GM12878 (cell line): ENCODE data around the gene SIRT3. TPM values are rescaled to one million over a fixed set of nuclear protein-coding genes. Genes with fewer than 3 reads are reported as not detected.

Source experiments
- ATAC-seq: fragments of 200-7000 bp; cut with Tn5 transposase; 3 replicates; pipeline ENCODE4 v1.9.1; 2020; ENCODE audit warnings: mild to moderate bottlenecking, moderate library complexity
- BruUV-seq: library from RNA; stranded (reverse); fragments of 400-500 nt; replicated peaks from 2 replicates; lab custom pipeline; 2021; lab: Mats Ljungman, UMichigan
- CTCF ChIA-PET: fragments of 300-600 bp; sonication (Branson Sonifier 250); formaldehyde crosslinking; extraction: SDS; loops from one replicate; lab custom pipeline; 2021; ENCODE audit warnings: inconsistent platforms; lab: Yijun Ruan, JAX
- POLR2A ChIA-PET: fragments of 350-600 bp; formaldehyde crosslinking; extraction: SDS; loops from one replicate; lab custom pipeline; 2021; ENCODE audit warnings: inconsistent platforms; lab: Charles Lee
- RAD21 ChIA-PET: fragments of 300-600 bp; sonication (Branson Sonifier 250); formaldehyde crosslinking; loops from one replicate; lab custom pipeline; 2023; ENCODE audit warnings: antibody characterized with exemption; ENCODE audit not compliant: unreplicated experiment; lab: Charles Lee
- SMC1A ChIA-PET: fragments of 300-600 bp; sonication (Branson Sonifier 250); formaldehyde crosslinking; loops from one replicate; lab custom pipeline; 2023; ENCODE audit not compliant: unreplicated experiment, uncharacterized antibody; lab: Charles Lee
- DNase-seq: peaks from one replicate; pipeline ENCODE4 v3.0.0-alpha.2; 2011; ENCODE audit warnings: low read depth, low spot score
- FAIRE-seq: peaks from 3 replicates; lab custom pipeline; 2011; peaks lifted over from hg19 to GRCh38; lab: Jason Lieb, UNC
- H2AFZ ChIP-seq: 2 replicates; pipeline ENCODE4 v1.6.0; 2011; ENCODE audit warnings: low read depth, low read length, control low read depth; ENCODE audit not compliant: control insufficient read depth
- H3K27ac ChIP-seq: 2 replicates; pipeline ENCODE4 v1.5.1; 2011; ENCODE audit warnings: control low read depth; ENCODE audit not compliant: control insufficient read depth, insufficient read depth
- H3K27me3 ChIP-seq, 2 experiments: replicated peaks in 1 of 2; 2 replicates each; pipeline versions ENCODE4 v1.6.0 to v1.6.1; 2011; ENCODE audit warnings: low read length in 1 of 2; ENCODE audit not compliant: control insufficient read depth in 2 of 2, insufficient read depth in 2 of 2
- H3K36me3 ChIP-seq, 2 experiments: 2 replicates each; pipeline ENCODE4 v1.5.1; 2011; ENCODE audit warnings: low read length in 1 of 2; ENCODE audit not compliant: control insufficient read depth in 2 of 2, insufficient read depth in 2 of 2
- H3K4me1 ChIP-seq: 2 replicates; pipeline ENCODE4 v1.6.1; 2011; ENCODE audit warnings: mild to moderate bottlenecking, low read length, moderate library complexity, mixed read lengths; ENCODE audit not compliant: control insufficient read depth, insufficient read depth
- H3K4me2 ChIP-seq: 2 replicates; pipeline ENCODE4 v1.6.0; 2011; ENCODE audit warnings: control low read depth; ENCODE audit not compliant: control insufficient read depth, insufficient read depth
- H3K4me3 ChIP-seq: fragments of 200-600 bp; sonication (generic); 2 replicates; pipeline ENCODE4 v1.5.1; 2016
- H3K79me2 ChIP-seq: 2 replicates; pipeline ENCODE4 v1.6.0; 2011; ENCODE audit warnings: low read length; ENCODE audit not compliant: control insufficient read depth, insufficient read depth
- H3K9ac ChIP-seq: 2 replicates; pipeline ENCODE4 v1.8.0; 2011; ENCODE audit warnings: low read length, control low read depth, mixed read lengths; ENCODE audit not compliant: control insufficient read depth, insufficient read depth
- H3K9me3 ChIP-seq: replicated peaks from 3 replicates; pipeline ENCODE4 v1.5.1; 2011; ENCODE audit warnings: mild to moderate bottlenecking, low read length; ENCODE audit not compliant: control insufficient read depth, insufficient read depth
- H4K20me1 ChIP-seq: 2 replicates; pipeline ENCODE4 v1.6.0; 2011; ENCODE audit not compliant: control insufficient read depth, insufficient read depth
- ATF3 ChIP-seq: IDR thresholded peaks from 2 replicates; pipeline ENCODE4 v1.6.1; 2011; ENCODE audit warnings: low read depth, mild to moderate bottlenecking, low read length, moderate library complexity, borderline replicate concordance; ENCODE audit errors: extremely low read depth
- CREB1 ChIP-seq: IDR thresholded peaks from 2 replicates; pipeline ENCODE4 v1.6.1; 2012; ENCODE audit warnings: low read depth, mild to moderate bottlenecking, inconsistent platforms
- CREM ChIP-seq: IDR thresholded peaks from 2 replicates; pipeline ENCODE4 v1.6.1; 2014; ENCODE audit warnings: antibody characterized with exemption, low read depth
- CTCF ChIP-seq, 3 experiments: IDR thresholded peaks in 2 of 3; conservative IDR thresholded peaks in 1 of 3; 2 replicates each; pipeline ENCODE4 v1.5.1; 2011; ENCODE audit warnings: low read depth in 3 of 3, low read length in 3 of 3, mild to moderate bottlenecking in 3 of 3, control low read depth in 2 of 3, moderate library complexity in 2 of 3, inconsistent platforms in 1 of 3, mixed read lengths in 1 of 3; ENCODE audit not compliant: control insufficient read depth in 2 of 3, insufficient read depth in 1 of 3; ENCODE audit errors: extremely low read depth in 1 of 3
- EZH2 ChIP-seq: IDR thresholded peaks from 2 replicates; pipeline ENCODE4 v1.6.1; 2012; ENCODE audit warnings: low read depth, mild to moderate bottlenecking, control low read depth, inconsistent platforms, low read length, borderline replicate concordance; ENCODE audit not compliant: control insufficient read depth
- IRF5 ChIP-seq: fragments of 450-650 bp; IDR thresholded peaks from 2 replicates; pipeline ENCODE4 v1.6.1; 2017; ENCODE audit warnings: borderline replicate concordance
- MTA2 ChIP-seq: fragments of 450-650 bp; IDR thresholded peaks from 2 replicates; pipeline ENCODE4 v1.6.1; 2016; ENCODE audit warnings: low read depth, mild to moderate bottlenecking, moderate library complexity
- MYB ChIP-seq: fragments of 150-350 bp; IDR thresholded peaks from 2 replicates; pipeline ENCODE4 v1.6.1; 2014; ENCODE audit warnings: mild to moderate bottlenecking, low read depth, low read length, borderline replicate concordance
- NFYB ChIP-seq: IDR thresholded peaks from 2 replicates; pipeline ENCODE4 v1.6.1; 2011; ENCODE audit warnings: low read depth, mild to moderate bottlenecking, low read length, improper control_type of control experiment, moderate library complexity; ENCODE audit not compliant: insufficient read depth
- NR2C1 ChIP-seq: fragments of 450-650 bp; IDR thresholded peaks from 2 replicates; pipeline ENCODE4 v1.6.1; 2017; ENCODE audit warnings: antibody characterized with exemption, mild to moderate bottlenecking, moderate library complexity
- PRDM15 ChIP-seq: fragments of 450-650 bp; formaldehyde crosslinking; IDR thresholded peaks from 2 replicates; pipeline ENCODE4 v1.4.0; 2020; ENCODE audit warnings: mild to moderate bottlenecking, moderate library complexity
- SREBF2 ChIP-seq: IDR thresholded peaks from 2 replicates; pipeline ENCODE4 v1.6.1; 2012; ENCODE audit warnings: mild to moderate bottlenecking, low read length
- ZBED1 ChIP-seq: IDR thresholded peaks from 2 replicates; pipeline ENCODE4 v1.6.1; 2016; ENCODE audit warnings: borderline replicate concordance
- ZNF207 ChIP-seq: fragments of 450-650 bp; IDR thresholded peaks from 2 replicates; pipeline ENCODE4 v1.6.1; 2014; ENCODE audit warnings: antibody characterized with exemption, mild to moderate bottlenecking, borderline replicate concordance
- ZZZ3 ChIP-seq: IDR thresholded peaks from 2 replicates; pipeline ENCODE4 v1.6.1; 2011; ENCODE audit warnings: low read depth; ENCODE audit not compliant: control insufficient read depth, insufficient read length
- WGBS: methylation state at CpG from one replicate; pipeline ENCODE4 v1.1.6; 2016; ENCODE audit warnings: low lambda C conversion rate; ENCODE audit not compliant: insufficient replicate concordance, insufficient coverage; ENCODE audit errors: missing lambda C conversion rate; 5-methylcytosine and 5-hydroxymethylcytosine counted together
- in situ Hi-C: fragments of 300-500 bp; cut with MboI; formaldehyde crosslinking; loops from 9 replicates; pipeline ENCODE4 v1.14.3; 2018; ENCODE audit warnings: mixed read lengths
- intact Hi-C: fragments of 100-400 bp; cut with micrococcal nuclease; formaldehyde crosslinking; loops from one replicate; pipeline ENCODE4 v1.14.2; 2022; ENCODE audit not compliant: unreplicated experiment
- polyA plus RNA-seq, 11 experiments: library from polyadenylated mRNA; depleted of rRNA in 4 of 11; unstranded in 6 of 11; stranded (reverse) in 5 of 11; fragments of >200 nt; fragmentation: Nextera tagmentation in 4 of 11; fragmentation: Illumina TruSeq in 1 of 11; extraction: Ambion mirVana in 4 of 11; extraction: Trizol in 1 of 11; gene quantifications; 1 replicate in 1 of 11; 2 replicates in 10 of 11; pipeline versions ENCODE4 v1.2.1 to v1.2.3, GENCODE V29; 2011 to 2016; ENCODE audit warnings: inconsistent platforms in 2 of 11, missing spikeins in 2 of 11, low read depth in 1 of 11
- total RNA-seq, 4 experiments: library from RNA; depleted of rRNA in 3 of 4; stranded (reverse); fragments of >200 nt in 3 of 4; fragmentation: Illumina TruSeq in 1 of 4; extraction: Trizol in 1 of 4; gene quantifications; 2 replicates each; pipeline versions ENCODE4 v1.2.1 to v1.2.3, GENCODE V29; 2013 to 2021

SIRT3 gene
- total and polyA plus RNA-seq, 10 of the 15 experiments (the other 5 are each of a cell fraction or from before 2014, with no cell fraction given) = 0.90 to 23.2 (median 12.6) TPM

GRCh38 chr11:285021-285893 is 49.1 kb upstream of the SIRT3 start:
- Histone ChIP-seq H3K9me3 (no peaks in the 10 kb centered on the region), H3K27me3 (peaks cover 11% of the 10 kb centered on the region in 2 experiments), H3K4me3 (no peak overlapping the region), H4K20me1 (no peaks in the 10 kb centered on the region), H3K4me1 (peaks cover 8% of the 10 kb centered on the region; the same call in 1 of the 2 replicates), H3K9ac (no peak overlapping the region), H3K27ac (no peak overlapping the region), H3K36me3 (no peaks in the 10 kb centered on the region), H2AFZ (no peak overlapping the region), H3K79me2 (no peaks in the 10 kb centered on the region), H3K4me2 (no peak overlapping the region)
- ChIA-PET SMC1A (interaction anchor here (0.6 to 1.7 kb wide), 2 partner anchors 9 to 11 kb away, joined by 3 to 4 read pairs; no protein-coding TSS in a partner anchor), RAD21 (interaction anchor here (1.3 to 1.4 kb wide), 2 partner anchors 35 to 39 kb away, joined by 4 to 5 read pairs; no protein-coding TSS in a partner anchor), POLR2A (interaction anchor here (0.7 to 1.5 kb wide), 2 partner anchors 9 to 415 kb away, joined by 3 to 4 read pairs; no protein-coding TSS in a partner anchor), CTCF (no interaction called here)
- 54% methylated on average over 29 of the region's 29 CpGs for WGBS
- intact Hi-C loops = no loop called here
- in situ Hi-C loops = no loop called here
- ATAC-seq = no peak
- no peak for DNase-seq
- BruUV-seq = no TSS peak
- no peak for FAIRE-seq
- no peak for TF ChIP-seq MTA2
- no peak for TF ChIP-seq IRF5
- no peak for TF ChIP-seq MYB
- TF ChIP-seq EZH2 = no peak
- no peak for TF ChIP-seq CREM
- no peak for TF ChIP-seq CREB1
- no peak for TF ChIP-seq NFYB
- no peak for TF ChIP-seq SREBF2
- TF ChIP-seq NR2C1 = no peak
- no peak for TF ChIP-seq ZNF207
- TF ChIP-seq PRDM15 (CRISPR knock-in tag) = no peak
- no peak for TF ChIP-seq ZZZ3
- no peak for TF ChIP-seq ATF3
- TF ChIP-seq CTCF (IDR thresholded peaks at IDR 0.05 in 2 of 3, conservative IDR thresholded peaks at IDR 0.05 in 1 of 3; ENCODE audit: control insufficient read depth in 2 of 3, extremely low read depth in 1 of 3, insufficient read depth in 1 of 3, low read depth in 3 of 3, low read length in 3 of 3) = no peak
- TF ChIP-seq ZBED1 = no peak
